GM18951 (cell line): Measurements from ENCODE around the gene GRIN2A.

ENCODE experiments used
- POLR2A ChIP-seq: IDR thresholded peaks from 4 replicates; pipeline ENCODE4 v1.6.1; 2011; ENCODE audit warnings: mild to moderate bottlenecking; ENCODE audit not compliant: insufficient read length, insufficient read depth; ENCODE audit errors: extremely low read depth
- in situ Hi-C: fragments of 300-500 bp; cut with MboI; formaldehyde crosslinking; loops from one replicate; pipeline ENCODE4 v1.12.0; 2022; ENCODE audit warnings: low sequenced_read_pairs, mixed read lengths, inconsistent platforms; ENCODE audit not compliant: unreplicated experiment

The GRIN2A gene

DNA sequence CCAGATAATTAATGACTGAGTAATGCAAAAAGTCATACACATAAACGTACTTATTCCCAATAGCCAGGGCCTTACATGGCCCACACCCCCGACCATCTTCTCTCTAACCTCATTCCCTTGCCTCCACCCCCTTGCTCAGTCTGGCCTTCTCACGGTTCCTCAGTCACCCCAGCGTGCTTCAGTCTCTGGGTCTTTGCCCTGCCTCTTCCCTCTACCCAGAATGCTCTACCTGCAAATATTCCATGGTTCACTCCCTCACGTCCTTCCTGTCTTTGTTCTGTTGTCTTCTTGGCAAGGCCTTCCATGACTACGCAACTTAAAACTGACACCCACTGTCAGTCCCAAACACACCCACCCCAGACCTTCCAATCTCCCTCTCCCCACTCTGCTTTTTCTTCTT is 468.3 kb downstream of the GRIN2A start:
- in situ Hi-C loops = no loop called here
- TF ChIP-seq POLR2A = no peak

DNA sequence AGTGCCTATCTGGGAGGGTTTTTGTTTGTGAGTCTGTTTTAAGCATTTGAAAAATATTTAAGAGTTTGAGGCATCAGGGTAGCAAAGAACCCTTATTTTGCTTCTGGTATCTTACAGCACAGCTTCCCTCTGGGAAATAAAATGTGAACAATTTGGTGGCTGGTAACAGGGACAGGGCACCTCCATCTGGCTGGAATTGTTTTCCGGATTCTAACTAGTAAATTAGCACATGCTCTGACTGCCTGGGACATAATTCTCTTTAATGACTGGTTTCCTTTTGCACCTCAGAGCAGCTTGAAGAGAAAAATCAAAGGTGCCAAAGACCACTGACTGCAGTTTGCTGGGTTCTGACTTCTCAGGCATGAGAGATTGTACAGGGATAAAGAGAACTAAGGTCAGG is 469.1 kb downstream of the GRIN2A start:
- no peak for TF ChIP-seq POLR2A

DNA sequence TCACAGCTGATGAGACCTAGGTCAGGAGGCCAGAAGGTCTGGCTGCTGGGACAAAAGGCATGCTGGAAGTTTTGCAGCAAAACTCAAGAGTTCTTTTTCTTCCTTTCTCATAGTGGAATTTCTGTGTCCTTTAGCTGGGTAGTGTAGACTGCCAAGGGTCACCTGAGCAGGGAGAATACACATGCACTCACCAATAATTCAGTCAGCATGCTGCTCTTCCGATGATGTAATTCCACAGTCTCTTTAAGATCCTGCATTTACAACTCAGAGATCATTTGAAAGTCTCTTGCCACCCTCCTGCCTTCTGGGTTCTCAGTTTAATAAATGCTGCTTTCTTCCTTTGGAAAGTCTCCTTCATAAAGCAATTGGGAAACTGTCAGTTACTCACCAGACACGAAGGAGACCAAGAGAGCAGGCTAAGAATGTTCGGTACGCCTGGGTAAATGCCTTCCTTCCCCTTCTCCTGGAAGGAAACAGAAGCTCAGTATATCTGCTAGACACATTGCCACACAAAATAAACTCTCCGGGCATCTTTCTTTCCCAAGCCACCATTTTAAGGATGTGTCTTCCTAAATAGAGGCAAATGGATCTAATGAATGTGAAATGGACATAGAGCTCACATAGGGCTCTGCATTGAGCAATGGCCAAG is 473.1 kb downstream of the GRIN2A start:
- TF ChIP-seq POLR2A = no peak
- in situ Hi-C loops = no loop called here

More for the DNA sequence above, 469.1 kb downstream of the GRIN2A start:
- in situ Hi-C loops = no loop called here

DNA sequence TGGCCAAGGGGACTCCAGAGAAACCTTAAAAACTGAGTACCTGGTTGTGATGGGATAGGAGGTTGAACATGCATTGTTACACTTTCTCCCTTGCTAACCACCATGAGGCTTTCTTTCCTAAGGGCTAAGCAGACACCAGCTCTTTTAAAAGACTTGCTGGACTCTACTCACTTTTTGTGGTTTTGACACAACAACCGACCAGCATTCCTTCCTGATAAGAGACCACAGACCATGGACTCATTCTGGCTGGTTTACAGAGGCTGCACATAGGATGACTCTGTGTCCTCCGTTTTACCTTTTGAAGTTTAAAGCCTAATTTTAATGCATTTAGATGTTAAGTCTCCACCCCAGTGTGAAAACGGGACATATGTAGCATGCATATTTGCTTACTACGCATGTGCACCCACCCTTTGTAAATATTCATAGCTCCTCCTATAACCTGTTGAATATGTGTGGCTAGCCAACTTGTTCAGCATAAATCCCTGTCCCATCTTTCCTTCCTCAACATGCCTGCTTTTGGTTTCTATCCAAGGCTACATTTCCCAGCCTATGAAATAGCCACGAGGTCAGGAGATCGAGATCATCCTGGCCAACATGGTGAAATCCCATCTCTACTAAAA is 475.9 kb downstream of the GRIN2A start:
- in situ Hi-C loops = no loop called here
- TF ChIP-seq POLR2A = no peak

DNA sequence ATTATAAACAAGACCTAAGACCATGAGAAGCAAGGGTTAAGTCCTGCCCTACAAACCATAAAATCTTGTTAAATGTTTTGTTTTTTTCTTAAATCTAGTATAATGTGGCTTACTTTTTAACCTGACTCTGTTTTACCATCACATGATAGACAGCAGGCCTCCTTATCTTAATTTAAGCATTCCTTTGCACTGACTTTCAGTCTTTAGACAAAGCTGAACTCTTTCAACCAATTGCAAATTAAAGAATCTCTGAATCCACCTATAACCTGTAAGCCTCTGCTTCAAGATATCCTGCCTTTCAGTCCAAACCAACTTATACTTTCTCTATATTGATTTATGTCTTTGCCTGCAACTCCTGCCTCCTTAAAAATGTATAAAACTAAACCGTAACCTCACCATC is 478.5 kb downstream of the GRIN2A start:
- TF ChIP-seq POLR2A = no peak
- in situ Hi-C loops = no loop called here
